ENCODE data around the gene PPP1R10. TPM values are rescaled to one million over a fixed set of nuclear protein-coding genes. Genes with fewer than 3 reads are reported as not detected.

The PPP1R10 gene
- total and polyA plus RNA-seq, 7 donors = 5.5 to 42.5 (median 27.1) TPM

DNA sequence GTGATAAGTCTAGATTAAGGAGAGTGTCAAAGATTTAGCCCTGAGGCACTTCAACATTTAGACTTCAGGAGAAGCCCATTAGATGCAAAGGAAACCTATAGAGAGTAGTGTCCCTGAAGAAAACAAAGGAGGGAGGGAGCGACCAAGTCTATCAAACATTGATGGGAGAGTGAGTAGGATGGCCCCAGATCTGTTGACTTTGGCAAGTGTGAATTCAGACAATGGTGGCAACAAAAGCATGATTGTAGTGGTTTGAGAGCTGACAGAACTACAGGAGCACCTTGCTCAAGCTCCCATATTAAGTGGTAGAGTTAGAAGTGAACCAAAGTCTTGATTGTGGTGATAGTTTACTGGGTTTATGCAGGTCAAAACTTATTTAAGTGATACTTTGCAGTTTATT lies 46.8 kb downstream of the PPP1R10 start:
- peak overlapping the region; percentile 81 for H3K4me3 ChIP-seq
- ATAC-seq = no peak
- H3K27ac ChIP-seq = peak overlapping the region; percentile 95
- intact Hi-C loops (cut with DNase I) = loop anchor here in 1 of 2 donors (2.0 to 5.0 kb wide), 2 partner anchors 13 to 107 kb away; partner anchors contain the start of genes GNL1 and PRR3
- WGBS, 3 donors = 72 to 86% (median 77%) methylated on average over 1 of the region's 1 CpG
- peaks cover 32% of the 10 kb centered on the region for H3K4me1 ChIP-seq
- H3K9me3 ChIP-seq = no peaks in the 10 kb centered on the region
- H3K36me3 ChIP-seq (ENCODE audit: insufficient read depth in 1 of 2, low read depth in 1 of 2) = peaks cover 0 to 15% of the 10 kb centered on the region in 2 donors
- TF ChIP-seq, protein P1, sequence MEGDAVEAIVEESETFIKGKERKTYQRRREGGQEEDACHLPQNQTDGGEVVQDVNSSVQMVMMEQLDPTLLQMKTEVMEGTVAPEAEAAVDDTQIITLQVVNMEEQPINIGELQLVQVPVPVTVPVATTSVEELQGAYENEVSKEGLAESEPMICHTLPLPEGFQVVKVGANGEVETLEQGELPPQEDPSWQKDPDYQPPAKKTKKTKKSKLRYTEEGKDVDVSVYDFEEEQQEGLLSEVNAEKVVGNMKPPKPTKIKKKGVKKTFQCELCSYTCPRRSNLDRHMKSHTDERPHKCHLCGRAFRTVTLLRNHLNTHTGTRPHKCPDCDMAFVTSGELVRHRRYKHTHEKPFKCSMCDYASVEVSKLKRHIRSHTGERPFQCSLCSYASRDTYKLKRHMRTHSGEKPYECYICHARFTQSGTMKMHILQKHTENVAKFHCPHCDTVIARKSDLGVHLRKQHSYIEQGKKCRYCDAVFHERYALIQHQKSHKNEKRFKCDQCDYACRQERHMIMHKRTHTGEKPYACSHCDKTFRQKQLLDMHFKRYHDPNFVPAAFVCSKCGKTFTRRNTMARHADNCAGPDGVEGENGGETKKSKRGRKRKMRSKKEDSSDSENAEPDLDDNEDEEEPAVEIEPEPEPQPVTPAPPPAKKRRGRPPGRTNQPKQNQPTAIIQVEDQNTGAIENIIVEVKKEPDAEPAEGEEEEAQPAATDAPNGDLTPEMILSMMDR (IDR thresholded peaks at IDR 0.05) = no peak
- no peak for DNase-seq
- no peaks in the 10 kb centered on the region for H3K27me3 ChIP-seq (ENCODE audit: insufficient read depth in 3 of 3, low read length in 2 of 3)

DNA sequence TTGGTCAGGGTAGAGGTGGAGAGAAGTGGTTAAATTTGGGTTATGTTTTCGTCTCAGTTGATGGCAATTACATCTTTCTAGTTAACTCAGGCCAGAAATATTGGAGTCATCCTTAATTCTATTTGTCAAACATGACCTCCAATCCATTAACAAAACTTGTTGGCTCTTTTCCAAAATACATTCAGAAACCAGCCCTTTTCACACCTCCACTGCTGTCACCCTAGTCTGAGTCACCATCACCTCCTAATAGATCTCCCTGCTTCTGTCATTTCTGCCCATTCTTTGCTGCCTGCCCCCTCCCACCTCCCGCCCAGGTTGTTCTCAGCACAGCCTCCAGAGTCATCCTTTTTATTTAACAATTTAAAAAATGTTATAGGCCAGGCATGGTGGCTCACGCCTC lies 48.8 kb downstream of the PPP1R10 start:
- Histone ChIP-seq H3K9me3 (no peaks in the 10 kb centered on the region), H3K27ac (no peak overlapping the region), H3K4me1 (peaks cover 25% of the 10 kb centered on the region), H3K36me3 (ENCODE audit: insufficient read depth in 1 of 2, low read depth in 1 of 2) (peaks cover under 1 to 8% of the 10 kb centered on the region in 2 donors), H3K4me3 (no peak overlapping the region), H3K27me3 (ENCODE audit: insufficient read depth in 3 of 3, low read length in 2 of 3) (no peaks in the 10 kb centered on the region)
- intact Hi-C loops (cut with DNase I) = no loop called here
- DNase-seq = no peak
- ATAC-seq = no peak
- WGBS, 3 donors = 64 to 88% (median 76%) methylated on average over 3 of the region's 3 CpGs
- TF ChIP-seq, protein P1 (IDR thresholded peaks at IDR 0.05) = no peak

DNA sequence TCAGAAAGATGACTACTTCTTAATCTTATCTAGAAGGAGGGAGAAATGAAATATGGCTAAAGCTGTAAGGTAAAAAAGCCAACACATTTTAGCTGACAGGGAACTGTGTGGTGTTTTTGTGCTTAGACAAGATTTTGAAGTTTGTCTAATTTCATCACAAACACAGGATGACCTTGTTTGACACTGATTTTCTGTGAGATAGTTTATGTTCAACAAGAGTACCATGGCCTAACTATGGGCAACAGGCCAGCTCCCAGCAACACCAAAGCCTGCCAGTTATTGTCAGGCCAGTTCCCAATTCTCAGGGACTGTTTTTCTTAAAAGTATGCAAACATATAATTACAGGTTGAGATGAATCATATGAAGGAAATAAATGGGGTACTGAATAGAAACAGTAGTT lies 51.3 kb downstream of the PPP1R10 start:
- H3K9me3 ChIP-seq = no peaks in the 10 kb centered on the region
- intact Hi-C loops (cut with DNase I) = no loop called here

GRCh38 chr6:30564114-30564513 lies 52.9 kb downstream of the PPP1R10 start:
- no peak overlapping the region for H3K4me3 ChIP-seq
- ATAC-seq = no peak
- 98 to 100% (median 100%) methylated on average over 1 of the region's 1 CpG for WGBS, 3 donors

More for the DNA sequence above, 51.3 kb downstream of the PPP1R10 start:
- H3K27me3 ChIP-seq (ENCODE audit: insufficient read depth in 3 of 3, low read length in 2 of 3) = no peaks in the 10 kb centered on the region
- peaks cover 12% of the 10 kb centered on the region for H3K4me1 ChIP-seq
- TF ChIP-seq, protein P1 (IDR thresholded peaks at IDR 0.05) = no peak
- H3K27ac ChIP-seq = no peak overlapping the region
- H3K36me3 ChIP-seq (ENCODE audit: insufficient read depth in 1 of 2, low read depth in 1 of 2) = peaks cover 10 to 30% of the 10 kb centered on the region in 2 donors
- ATAC-seq (no peak), DNase-seq (no peak)
- H3K4me3 ChIP-seq = no peak overlapping the region

More at GRCh38 chr6:30564114-30564513, 52.9 kb downstream of the PPP1R10 start:
- DNase-seq = no peak
- Histone ChIP-seq H3K4me1 (peaks cover under 1% of the 10 kb centered on the region), H3K36me3 (ENCODE audit: insufficient read depth in 1 of 2, low read depth in 1 of 2) (peaks cover 10 to 30% of the 10 kb centered on the region in 2 donors), H3K27me3 (ENCODE audit: insufficient read depth in 3 of 3, low read length in 2 of 3) (no peaks in the 10 kb centered on the region), H3K27ac (no peak overlapping the region), H3K9me3 (no peaks in the 10 kb centered on the region)
- TF ChIP-seq, protein P1 (IDR thresholded peaks at IDR 0.05) = no peak
- intact Hi-C loops (cut with DNase I) = no loop called here
